IPS-18a (cell line): ENCODE data around the gene PAX3.

Experiments used
- H3K27ac ChIP-seq: one replicate; pipeline ENCODE4 v1.5.1; 2013; ENCODE audit warnings: low read length
- H3K27me3 ChIP-seq: one replicate; pipeline ENCODE4 v1.6.1; 2013; ENCODE audit warnings: mild to moderate bottlenecking, low read length; ENCODE audit not compliant: control insufficient read depth, insufficient read depth
- H3K36me3 ChIP-seq: one replicate; pipeline ENCODE4 v1.6.1; 2013; ENCODE audit warnings: low read depth, low read length; ENCODE audit not compliant: control insufficient read depth
- H3K4me1 ChIP-seq: one replicate; pipeline ENCODE4 v1.6.1; 2013; ENCODE audit warnings: low read depth, low read length; ENCODE audit not compliant: control insufficient read depth
- H3K4me3 ChIP-seq: one replicate; pipeline ENCODE4 v1.5.1; 2013; ENCODE audit warnings: low read length
- H3K9ac ChIP-seq: one replicate; pipeline ENCODE4 v1.6.1; 2013; ENCODE audit warnings: mild to moderate bottlenecking, low read length, moderate library complexity
- H3K9me3 ChIP-seq: one replicate; pipeline ENCODE4 v1.6.1; 2013; ENCODE audit warnings: low read depth, low read length; ENCODE audit not compliant: control insufficient read depth

The PAX3 gene

GRCh38 chr2:222218786-222219185, 80.0 kb downstream of the PAX3 start:
- Histone ChIP-seq H3K4me3 (no peak overlapping the region), H3K9ac (no peak overlapping the region), H3K9me3 (no peaks in the 10 kb centered on the region), H3K4me1 (no peaks in the 10 kb centered on the region), H3K27ac (no peak overlapping the region), H3K36me3 (no peaks in the 10 kb centered on the region), H3K27me3 (no peaks in the 10 kb centered on the region)

DNA sequence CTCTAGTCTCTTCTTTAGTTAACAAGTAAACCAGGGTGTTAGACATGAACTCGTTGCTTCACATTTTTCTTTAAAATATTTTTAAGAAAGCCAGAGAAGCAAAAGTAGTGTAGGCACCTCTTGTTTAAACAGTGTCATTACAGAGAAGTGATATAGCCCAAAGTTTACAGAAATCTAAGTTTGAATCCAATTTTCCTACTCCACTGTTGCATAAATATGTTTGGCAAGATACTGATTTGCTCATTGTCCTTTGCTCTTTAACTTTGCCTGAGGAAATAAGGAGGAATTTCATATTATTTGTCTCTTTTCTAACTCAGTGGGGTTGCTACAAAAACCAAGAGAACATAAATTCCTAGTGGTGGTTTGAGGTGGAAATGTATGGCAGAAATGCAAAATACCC, 81.1 kb downstream of the PAX3 start:
- Histone ChIP-seq H3K9me3 (no peaks in the 10 kb centered on the region), H3K27ac (no peak overlapping the region), H3K4me1 (no peaks in the 10 kb centered on the region), H3K27me3 (no peaks in the 10 kb centered on the region), H3K36me3 (no peaks in the 10 kb centered on the region), H3K4me3 (no peak overlapping the region), H3K9ac (no peak overlapping the region)

DNA sequence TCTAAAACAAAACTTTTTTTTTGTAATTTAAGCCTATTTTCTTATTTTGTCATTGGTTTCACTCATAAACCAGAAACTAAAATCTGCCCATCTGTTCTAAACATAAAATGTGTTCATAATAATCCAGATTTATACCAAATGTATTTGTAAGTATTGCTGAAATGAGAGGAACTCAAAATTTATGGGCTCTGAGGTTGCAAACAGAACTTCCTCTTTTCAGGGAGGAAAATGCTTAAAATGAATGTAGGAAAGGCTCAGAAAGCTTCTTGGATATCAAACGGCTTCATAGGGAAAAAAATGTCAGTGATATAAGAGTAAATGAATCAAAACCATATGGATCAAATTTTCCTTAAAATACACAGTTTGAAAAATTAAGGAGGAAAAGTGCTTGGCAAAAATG, 83.9 kb downstream of the PAX3 start:
- no peak overlapping the region for H3K9ac ChIP-seq
- H3K4me3 ChIP-seq: no peak overlapping the region
- no peaks in the 10 kb centered on the region for H3K9me3 ChIP-seq
- H3K4me1 ChIP-seq: no peaks in the 10 kb centered on the region
- H3K27ac ChIP-seq: no peak overlapping the region
- no peaks in the 10 kb centered on the region for H3K36me3 ChIP-seq
- H3K27me3 ChIP-seq: no peaks in the 10 kb centered on the region

- Histone ChIP-seq H3K27ac (no peak overlapping the region), H3K36me3 (no peaks in the 10 kb centered on the region), H3K9ac (no peak overlapping the region), H3K4me3 (no peak overlapping the region), H3K9me3 (no peaks in the 10 kb centered on the region), H3K4me1 (peaks cover 12% of the 10 kb centered on the region), H3K27me3 (no peaks in the 10 kb centered on the region)
Measured at GRCh38 chr2:222213049-222213448, 85.7 kb downstream of the PAX3 start.

DNA sequence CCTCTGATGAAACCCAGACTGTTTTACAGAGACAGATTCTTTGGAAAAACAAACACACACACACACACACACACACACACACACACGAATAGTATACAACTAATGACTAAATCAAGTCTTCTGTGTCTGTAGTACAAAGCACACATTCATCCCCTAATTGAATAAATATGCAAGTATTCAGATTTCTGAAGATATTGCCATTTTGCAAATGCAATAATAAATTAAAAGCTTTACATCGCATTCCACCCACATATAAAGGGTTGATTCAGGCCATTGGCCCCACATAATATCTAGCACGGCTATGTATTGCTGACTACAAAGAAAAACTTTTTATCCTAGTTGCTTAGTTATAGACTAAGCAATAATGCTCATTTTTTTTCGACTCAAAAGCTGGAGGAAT, 86.2 kb downstream of the PAX3 start:
- Histone ChIP-seq H3K27ac (no peak overlapping the region), H3K36me3 (no peaks in the 10 kb centered on the region), H3K27me3 (no peaks in the 10 kb centered on the region), H3K4me1 (peaks cover 12% of the 10 kb centered on the region), H3K9ac (no peak overlapping the region), H3K9me3 (no peaks in the 10 kb centered on the region), H3K4me3 (no peak overlapping the region)

DNA sequence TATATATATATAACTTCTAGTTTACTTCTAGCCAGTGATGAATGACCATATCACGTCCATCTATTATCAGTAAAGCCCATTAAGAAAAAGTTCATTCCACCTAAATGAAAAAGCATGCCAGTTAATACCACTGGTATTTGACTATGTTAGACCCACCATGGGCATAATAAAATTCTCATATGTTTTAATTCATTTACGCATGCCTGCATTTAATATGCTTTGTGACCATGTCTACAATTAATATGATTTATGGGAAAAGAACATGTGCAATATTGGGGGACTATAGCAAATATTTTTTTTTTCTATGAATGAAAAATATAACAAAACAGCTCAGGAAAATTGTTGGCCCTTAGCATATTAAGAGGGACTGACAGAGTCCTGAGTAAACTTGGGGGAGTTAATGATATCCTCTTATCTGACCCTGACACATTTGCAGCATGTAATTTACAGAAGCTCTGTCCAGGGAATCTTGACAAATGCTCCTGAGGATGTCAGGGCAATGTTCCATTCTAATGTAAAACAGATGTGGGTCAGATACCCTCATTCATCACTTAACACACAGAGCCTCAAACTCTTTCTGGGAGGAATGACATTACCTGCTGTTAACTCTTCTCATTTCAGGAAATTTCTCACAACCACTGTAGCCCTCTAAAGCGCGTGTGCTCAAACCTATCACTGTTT, 90.6 kb downstream of the PAX3 start:
- H3K36me3 ChIP-seq: no peaks in the 10 kb centered on the region
- no peaks in the 10 kb centered on the region for H3K9me3 ChIP-seq
- H3K27me3 ChIP-seq: no peaks in the 10 kb centered on the region
- H3K27ac ChIP-seq: no peak overlapping the region
- peaks cover 30% of the 10 kb centered on the region for H3K4me1 ChIP-seq
- no peak overlapping the region for H3K4me3 ChIP-seq
- H3K9ac ChIP-seq: no peak overlapping the region

DNA sequence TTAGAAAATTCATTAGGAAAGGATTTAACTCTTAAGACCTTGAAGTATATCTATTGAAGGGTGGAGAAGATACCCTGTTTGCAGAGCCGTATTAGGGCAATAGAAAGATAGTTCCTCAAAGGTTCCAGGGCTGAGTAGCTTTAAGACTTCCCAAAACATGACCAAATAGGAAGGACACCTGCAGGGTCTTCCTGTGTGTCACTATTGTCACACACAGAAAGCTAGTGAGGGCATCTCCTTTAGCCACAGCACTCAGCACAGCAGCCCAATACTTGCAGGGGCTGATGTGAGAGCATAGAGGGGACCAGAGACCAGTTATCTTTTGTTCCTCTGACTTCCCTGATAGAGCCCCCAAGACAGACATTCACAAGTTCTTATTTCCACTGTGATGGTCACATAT, 93.7 kb downstream of the PAX3 start:
- Histone ChIP-seq H3K27ac (no peak overlapping the region), H3K9me3 (no peaks in the 10 kb centered on the region), H3K4me1 (peaks cover 31% of the 10 kb centered on the region), H3K27me3 (no peaks in the 10 kb centered on the region), H3K4me3 (no peak overlapping the region), H3K36me3 (no peaks in the 10 kb centered on the region), H3K9ac (no peak overlapping the region)

DNA sequence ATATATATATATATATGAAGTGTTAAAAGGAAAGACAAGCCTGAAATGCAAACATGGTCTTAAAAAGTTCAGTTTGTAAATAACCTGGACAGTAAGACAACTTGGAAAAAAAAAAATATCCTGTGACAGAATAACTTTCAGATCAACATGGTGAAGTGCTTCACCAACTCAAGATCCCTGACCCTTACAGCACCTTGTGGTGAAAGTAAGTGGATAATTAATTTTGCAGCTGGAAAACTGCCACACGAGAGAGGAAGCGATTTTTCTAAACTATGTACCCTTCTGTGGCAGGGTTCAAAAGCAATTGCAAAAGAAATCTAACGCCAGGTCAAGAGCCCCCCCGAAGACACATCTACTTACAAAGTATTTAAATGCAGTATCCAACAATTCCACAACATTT, 95.8 kb downstream of the PAX3 start:
- no peaks in the 10 kb centered on the region for H3K27me3 ChIP-seq
- H3K9ac ChIP-seq: no peak overlapping the region
- H3K36me3 ChIP-seq: no peaks in the 10 kb centered on the region
- H3K27ac ChIP-seq: no peak overlapping the region
- H3K4me1 ChIP-seq: peaks cover 19% of the 10 kb centered on the region
- no peaks in the 10 kb centered on the region for H3K9me3 ChIP-seq
- no peak overlapping the region for H3K4me3 ChIP-seq

- H3K36me3 ChIP-seq: no peaks in the 10 kb centered on the region
- no peaks in the 10 kb centered on the region for H3K27me3 ChIP-seq
- H3K9me3 ChIP-seq: no peaks in the 10 kb centered on the region
- H3K4me1 ChIP-seq: no peaks in the 10 kb centered on the region
- H3K4me3 ChIP-seq: no peak overlapping the region
- H3K27ac ChIP-seq: no peak overlapping the region
- no peak overlapping the region for H3K9ac ChIP-seq
Measured at GRCh38 chr2:222196159-222196558, 102.6 kb downstream of the PAX3 start.

DNA sequence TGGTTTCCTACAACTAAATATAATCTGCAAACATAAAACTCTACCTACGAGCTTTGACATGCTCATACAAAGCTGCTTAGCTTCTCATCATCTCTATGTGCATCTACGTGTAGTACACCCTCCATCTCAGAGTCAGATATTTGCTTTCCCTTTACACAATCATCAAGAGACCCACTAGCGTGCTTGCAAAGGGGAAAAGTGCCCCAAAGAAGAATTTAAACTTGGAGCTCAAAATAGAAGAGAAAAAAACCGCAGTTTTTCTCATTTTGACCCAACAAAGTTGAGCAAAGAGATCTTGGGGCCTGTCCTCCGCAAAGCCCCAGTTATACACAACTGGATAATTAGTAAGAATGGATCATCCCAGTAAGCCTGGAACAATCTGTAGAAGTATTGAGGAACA, 104.1 kb downstream of the PAX3 start:
- Histone ChIP-seq H3K4me1 (no peaks in the 10 kb centered on the region), H3K27me3 (no peaks in the 10 kb centered on the region), H3K4me3 (no peak overlapping the region), H3K9ac (no peak overlapping the region), H3K27ac (no peak overlapping the region), H3K36me3 (no peaks in the 10 kb centered on the region), H3K9me3 (no peaks in the 10 kb centered on the region)

- Histone ChIP-seq H3K27ac (no peak overlapping the region), H3K4me1 (no peaks in the 10 kb centered on the region), H3K9me3 (no peaks in the 10 kb centered on the region), H3K36me3 (no peaks in the 10 kb centered on the region), H3K27me3 (no peaks in the 10 kb centered on the region), H3K9ac (no peak overlapping the region), H3K4me3 (no peak overlapping the region)
Measured at GRCh38 chr2:222193328-222193983, 105.3 kb downstream of the PAX3 start.

- Histone ChIP-seq H3K9me3 (no peaks in the 10 kb centered on the region), H3K4me3 (no peak overlapping the region), H3K27me3 (peaks cover 2% of the 10 kb centered on the region), H3K27ac (no peak overlapping the region), H3K36me3 (no peaks in the 10 kb centered on the region), H3K4me1 (peaks cover 6% of the 10 kb centered on the region), H3K9ac (no peak overlapping the region)
Measured at GRCh38 chr2:222180619-222181018, 118.2 kb downstream of the PAX3 start.
